HG03439 (cell line): ENCODE results near the gene NRP1.

Experiments
- ATAC-seq: cut with Tn5 transposase; IDR thresholded peaks from one replicate; pipeline ENCODE4 v1.9.1; 2021; ENCODE audit warnings: mild to moderate bottlenecking, moderate library complexity; ENCODE audit not compliant: unreplicated experiment

The NRP1 gene

DNA sequence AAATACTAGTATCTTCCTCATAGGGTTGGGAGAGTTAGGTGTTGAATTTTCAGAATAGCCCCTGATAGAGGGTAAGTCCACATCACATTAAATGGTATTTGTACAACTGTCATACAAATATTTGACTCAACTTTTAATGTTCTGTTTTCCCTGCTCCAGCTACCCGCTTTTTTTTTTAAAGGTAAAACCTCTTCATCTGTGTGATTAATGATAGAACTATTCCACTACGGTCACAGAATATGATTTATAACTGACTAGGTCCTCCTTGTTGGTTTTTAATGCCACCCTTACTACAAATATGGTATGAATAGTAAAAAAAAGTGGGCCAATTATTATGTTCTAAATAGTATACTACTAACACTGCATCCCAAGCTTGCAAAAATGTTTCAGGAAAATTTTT, 15.6 kb upstream of the NRP1 start:
- ATAC-seq, result no peak

DNA sequence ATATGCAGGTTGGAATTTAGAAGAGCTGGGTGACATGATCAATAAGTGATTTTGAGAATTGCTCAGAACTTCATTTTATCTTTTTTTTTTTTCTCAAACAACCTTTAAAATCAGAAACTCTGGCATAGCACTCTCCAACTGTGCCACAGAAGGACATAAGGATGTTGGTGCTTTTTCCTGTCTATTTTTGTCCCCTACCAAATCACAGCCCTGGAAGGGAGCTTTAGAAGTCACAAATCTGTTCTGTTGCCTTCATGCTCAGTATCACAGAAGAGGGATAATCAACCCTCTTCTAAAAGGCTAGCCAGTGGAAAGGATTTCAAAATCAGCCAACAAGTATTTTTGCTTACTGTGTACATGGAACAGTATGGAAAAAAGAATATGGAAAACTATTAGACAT, 14.8 kb upstream of the NRP1 start:
- no peak for ATAC-seq

DNA sequence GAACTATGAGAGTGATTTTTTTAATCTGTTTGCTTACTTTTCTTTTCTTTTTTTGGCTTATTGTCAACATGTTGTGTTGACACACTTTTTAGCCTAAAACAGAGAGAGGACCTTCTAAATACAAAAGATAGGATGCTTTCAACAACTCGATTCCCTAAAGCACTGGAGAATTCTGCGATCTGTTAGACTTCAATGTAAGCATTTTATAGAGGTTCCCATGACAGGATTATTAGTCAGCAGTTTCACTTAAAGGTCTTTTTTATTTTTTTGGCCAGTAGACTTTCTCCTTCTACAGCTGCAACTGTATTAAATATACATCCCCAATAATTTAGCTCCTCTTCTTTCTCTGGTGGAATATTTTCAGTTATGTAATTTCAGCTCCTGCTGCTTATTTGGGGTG, 12.7 kb upstream of the NRP1 start:
- ATAC-seq, result no peak

DNA sequence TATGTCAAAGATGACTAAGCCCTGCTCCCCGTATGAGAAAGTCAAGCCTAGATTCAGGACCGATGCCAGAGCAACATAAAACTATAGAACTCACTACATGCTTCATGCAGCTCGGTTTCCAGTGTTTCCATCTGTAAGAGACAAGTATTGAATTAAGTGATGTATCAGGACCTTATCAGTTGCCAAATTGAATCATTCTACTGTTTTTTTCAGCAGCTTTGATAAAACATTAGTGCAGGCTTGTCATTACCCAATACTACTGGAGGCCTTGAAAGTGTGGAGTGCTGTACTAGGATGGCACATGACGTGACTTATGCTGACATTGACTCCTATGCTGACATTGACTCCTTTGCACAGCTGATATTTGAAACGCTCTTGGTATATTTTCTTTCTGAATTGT, 10.8 kb upstream of the NRP1 start:
- no peak for ATAC-seq

DNA sequence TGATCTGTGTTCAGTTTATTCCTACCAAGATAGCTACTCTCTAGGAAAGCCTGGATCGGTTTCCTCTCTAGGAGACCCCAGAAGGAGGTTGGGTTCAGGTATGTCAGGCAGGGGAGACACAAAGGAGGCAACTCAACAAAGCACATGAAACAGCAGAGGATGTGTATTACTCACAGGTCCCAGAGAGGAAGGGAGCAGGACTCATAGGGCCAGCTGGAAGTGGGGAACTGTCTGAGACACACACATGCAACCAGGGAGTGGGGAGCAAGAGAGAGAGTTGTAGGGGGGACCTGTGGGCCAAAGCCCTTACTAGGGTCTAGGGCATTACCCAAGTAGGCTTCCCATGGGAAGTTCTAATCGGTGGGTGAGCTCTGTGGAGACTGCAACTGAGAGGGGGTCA, 10.2 kb upstream of the NRP1 start:
- ATAC-seq, result no peak

DNA sequence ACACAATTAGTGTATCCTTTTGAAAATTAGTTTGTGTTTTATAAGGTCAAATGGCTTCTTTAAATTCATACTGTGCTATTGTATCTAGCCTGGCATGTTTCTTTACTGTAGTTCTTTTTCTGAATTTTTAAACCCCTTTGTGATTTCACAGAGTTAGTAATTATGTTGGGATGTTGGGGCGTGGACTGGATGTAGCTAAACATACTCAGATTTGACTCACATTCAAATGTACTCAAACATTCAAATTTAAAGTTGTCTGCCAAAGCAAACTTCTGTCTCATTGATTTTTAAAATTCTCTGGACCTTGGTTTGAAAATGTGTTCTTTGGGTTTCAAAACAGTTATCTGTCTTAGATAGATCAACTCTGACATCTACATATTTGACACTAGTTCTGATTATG, 7.2 kb upstream of the NRP1 start:
- no peak for ATAC-seq

DNA sequence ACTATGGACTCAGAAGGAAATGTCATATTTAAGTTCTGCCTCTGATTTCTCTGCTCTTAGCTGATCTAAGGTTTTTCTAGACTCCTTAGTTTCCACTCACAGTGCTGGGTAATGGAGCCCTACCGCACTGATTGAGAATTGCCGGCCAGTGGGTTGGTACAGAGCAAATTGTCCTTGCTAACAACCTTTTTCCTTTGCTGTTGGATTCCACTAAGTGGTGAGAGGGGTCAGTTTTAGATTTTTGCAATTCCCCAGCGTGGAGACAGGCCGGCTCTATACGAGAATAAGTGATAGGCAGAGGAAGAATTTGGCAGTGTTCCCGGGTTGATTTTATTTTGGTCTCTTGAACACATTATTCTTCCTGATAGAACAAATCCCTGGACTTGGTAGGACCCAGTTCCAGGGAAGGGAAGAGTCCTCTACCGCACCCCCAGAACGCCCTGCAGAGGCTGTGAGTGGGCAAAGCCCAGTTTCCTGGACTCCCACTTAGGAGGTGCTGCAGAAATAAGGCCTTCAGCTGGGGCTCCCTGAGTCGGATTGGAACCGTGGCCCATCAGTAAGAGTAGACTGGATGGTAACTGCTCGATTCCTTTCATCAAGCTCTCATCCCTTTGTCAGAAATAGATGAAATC, 3.0 kb upstream of the NRP1 start:
- no peak for ATAC-seq

DNA sequence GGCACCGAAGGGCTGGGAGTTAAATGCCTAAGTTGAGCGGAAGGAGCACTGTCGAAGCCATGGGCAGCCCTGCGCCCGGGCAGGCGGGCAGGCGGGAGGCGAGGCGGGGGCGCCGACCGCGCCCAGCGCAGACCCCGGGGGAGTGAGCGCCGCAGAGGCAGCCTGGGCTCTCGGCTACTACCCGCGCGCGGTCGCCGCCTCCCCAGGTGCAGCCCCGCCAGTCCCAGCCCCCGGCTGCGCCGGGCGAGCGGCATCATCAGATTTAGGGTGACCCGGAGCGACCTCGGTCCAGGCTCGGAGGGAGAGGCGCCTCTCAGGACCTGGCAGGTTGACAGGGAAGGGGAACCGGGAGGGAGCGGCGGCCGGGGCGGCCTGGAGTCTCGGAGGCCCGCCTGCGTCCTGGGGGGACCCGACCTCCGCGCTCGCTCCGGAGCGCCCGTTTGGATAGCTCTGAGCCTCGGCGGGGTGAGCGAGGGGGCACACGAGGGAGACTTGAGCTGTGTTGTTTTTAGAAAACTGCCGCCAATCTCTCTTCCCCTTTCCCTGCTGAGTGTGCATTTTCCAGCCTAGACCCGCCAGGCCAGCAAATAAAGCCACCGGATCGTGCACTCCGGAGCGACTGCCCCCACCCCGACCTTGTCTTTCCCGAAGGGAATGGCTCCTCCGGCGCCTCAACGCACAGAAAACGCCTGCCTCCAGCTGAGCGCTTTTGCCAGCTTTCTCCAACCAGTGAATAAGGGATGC, 2.3 kb upstream of the NRP1 start:
- ATAC-seq, result no peak

DNA sequence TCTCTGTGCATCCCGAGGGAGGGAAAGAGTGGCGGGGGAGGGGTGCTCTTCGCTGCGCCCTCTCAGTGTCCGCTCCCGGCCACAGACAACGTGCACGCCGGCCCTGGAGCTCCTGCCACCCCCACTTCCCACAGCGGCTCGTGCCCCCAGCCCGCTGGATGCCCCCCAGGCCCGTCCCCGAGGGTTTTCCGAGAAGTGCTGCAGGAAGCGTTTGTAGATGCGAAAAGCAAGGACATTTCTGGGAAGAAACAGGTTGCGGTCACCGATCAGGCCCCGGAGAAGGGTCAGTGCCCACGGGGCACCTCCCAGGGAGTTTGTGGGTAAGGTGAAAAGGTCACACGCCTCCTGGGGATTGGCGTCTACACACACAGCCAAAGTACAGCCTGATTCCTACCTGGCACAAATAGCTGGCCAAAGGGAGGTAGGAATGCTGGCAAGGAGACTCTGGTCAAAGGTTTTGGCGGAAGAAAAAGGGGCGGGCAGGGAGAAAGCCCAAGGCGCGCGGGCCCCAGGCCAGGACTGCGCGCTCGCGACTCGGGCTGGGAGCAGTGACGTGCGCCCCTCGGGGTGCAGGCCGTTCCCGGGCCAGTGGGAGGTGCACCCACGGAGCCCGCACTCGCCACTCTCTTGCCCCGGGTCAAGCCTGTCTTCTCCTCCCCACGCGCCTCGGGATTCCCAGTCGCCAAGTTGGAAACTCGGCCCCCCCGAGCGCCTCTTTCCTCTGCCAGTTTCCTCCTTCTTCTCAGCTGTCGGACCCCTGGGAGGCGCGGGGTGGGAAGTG, 1.5 kb upstream of the NRP1 start:
- ATAC-seq, result no peak

DNA sequence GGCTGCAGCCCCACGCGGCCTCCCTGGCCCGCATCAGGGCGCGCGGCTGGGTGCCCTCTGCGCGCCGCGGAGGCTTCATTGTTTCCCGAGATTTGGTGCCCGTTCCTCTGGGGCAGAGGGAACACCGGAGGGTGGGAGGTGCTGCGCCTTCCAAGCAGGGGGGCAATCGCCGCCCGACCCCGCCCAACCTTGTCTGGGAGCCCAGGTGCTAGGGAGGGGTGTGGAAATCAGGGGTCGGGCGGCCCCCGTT, 1.0 kb upstream of the NRP1 start:
- no peak for ATAC-seq

DNA sequence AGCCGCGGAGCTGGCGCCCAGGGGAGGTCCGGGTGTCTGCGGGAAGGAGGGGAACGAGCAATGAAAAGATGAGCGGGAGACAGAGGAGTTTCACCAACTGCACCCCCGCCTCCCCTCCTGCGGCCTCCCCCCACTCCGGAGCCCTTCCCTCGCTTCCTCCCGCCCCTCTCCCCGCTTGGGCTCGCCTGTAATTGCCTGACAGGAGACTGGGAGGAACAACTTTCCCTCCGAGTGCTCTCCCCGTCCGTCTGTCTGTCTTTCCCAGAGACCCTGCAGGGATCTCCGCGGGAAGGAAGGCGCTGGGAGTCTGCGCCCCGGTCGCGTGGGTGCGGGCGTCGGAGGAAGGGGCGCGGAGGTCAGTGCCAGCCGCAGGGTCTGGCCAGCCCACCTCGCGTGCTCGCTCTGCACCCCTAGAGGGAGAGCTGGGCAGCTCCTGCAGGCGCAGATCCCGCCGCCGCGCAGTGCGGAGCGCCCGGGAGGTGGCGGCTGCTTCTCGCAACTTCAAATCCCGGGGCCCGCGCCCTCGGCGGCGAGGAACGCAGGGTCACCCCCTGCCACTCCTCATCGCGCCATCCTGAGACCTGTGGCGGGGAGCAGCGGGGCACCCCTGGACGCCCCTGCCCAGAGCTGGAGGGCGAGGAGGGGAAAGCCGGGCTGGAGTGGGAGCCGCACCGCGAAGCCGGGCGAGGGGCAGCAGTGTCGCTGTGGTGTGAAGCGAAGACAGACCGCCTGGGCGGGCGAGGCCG, 511 bp upstream of the NRP1 start:
- ATAC-seq, result no peak

DNA sequence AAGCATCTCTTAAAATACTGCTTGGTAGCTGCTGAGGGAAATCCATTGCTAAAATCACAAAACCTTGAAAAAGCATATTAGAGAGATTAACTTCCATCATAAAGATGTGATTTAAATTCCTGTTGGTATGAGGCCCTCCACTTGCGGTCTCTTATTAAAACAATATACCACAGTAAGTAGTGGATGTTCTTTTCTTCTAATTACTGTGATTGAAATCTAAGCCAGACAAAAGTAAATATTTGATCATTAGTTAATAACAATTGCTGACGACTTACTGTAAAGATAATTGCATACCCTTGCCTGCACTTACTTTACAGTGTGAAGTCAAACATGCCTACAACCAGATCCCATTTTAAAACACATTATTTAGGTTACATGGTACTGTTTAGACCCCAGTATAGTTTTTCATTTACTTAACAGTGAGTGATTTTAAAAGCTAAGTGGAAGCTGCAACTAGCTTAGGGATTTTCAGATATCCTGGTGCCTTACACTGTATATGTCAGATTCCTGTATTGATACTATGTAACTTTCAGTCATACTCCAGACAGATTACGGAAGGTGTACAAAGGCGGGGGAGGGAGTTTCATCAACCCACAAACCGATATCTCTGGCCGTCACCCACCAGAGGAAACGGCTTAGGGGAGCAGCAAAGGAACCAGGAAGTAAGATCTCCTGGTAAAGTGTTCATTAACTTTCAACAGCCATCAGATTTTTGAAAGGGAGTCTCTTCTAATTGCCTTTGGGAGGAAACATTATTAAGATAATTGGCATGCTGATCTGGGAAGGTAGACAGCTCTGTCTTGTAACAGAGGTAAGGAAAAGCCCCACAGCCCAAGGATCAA, 986 bp downstream of the NRP1 start:
- ATAC-seq, result no peak

DNA sequence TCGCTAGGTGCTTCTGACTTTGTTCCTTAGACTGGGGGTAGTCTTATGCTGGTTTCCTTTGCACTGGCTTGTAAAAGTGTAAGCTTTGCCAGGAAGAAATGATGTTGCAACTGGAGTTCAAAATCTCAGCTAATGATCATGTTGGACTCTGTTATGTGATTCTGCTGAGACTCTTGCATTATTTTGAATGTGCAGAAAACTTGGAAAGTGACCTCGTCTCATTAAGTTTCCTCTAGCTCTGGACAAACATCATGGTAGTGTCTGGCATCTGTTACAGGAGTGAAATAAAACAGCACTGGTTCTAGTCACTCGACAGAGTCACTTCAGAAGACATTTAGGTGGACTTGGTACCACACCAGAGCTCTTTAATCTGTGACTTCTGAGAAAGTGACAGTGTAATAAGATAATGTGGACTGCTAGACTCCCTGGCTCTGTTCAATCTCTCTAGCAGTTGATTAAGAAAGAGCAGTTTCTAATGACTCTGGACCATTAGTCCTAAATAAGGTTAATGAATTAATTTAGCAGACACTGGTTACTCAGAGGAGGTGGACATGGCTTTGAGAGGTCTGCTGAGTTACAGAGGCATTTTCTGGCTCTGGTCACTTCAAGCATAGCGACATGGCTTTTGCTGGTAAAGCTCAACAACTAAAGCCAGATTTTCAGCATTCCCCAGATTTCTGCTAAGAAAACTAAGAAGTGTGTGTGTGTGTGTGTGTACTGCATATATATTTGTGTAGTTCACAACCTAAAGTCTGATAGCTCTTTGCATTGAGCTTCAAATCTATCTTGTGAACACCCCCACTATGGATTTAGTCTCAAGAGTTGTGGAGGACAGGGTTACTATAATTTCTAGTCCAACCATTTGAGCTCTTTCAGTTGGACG, 2.0 kb downstream of the NRP1 start:
- ATAC-seq, result no peak

DNA sequence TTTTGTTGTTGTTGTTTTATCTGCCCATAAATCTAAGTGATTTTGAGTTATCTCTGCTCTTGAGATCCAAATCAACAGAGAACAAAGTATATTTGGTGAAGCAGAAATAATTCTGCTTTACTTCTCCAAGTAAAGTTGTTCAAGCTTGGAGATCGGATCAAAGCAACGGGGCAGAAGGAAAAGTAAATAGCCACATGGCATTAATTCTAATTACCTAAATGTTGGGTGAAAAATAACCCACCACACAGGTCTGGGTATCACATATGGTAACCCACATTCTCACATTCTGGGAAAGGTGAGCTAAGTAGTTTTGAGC, 3.1 kb downstream of the NRP1 start:
- ATAC-seq, result no peak

DNA sequence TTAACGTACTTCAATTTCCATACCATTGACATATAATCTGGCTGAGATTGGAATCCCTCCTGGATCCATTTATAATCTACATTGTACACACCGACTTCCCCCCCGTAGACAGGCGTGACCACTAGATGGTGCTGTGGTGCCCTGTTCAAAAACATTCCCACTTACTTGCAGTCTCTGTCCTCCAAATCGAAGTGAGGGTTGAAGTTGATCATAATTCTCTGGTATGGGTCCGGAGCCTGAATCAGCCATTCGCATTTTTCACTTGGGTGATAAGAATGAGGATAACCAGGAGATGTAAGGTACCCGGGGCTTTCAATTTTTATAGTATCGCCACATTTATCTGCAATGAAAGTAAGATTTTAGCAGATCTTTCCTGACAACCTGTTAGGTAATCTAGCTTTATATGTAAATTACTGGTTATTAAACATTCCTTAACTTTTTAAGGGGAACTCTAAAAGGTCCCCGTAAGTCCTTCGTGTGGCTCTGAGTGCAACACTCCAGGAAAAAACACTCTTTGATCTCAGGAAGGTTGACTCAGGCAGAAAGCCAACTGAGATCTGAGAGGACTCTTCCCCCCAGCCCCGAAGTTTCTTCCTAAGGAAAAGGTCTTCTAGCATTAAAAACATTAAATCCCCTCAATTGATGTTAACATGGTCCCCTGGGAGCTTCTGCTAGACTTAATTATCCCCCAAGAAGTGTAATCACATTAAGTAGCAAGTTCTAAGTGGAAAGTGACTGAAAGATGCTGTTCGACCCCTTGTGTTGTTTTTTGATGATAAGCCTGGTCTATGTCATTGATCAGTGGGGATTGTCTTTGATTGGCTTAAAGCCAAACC, 3.7 kb downstream of the NRP1 start:
- peak; percentile 75 for ATAC-seq

DNA sequence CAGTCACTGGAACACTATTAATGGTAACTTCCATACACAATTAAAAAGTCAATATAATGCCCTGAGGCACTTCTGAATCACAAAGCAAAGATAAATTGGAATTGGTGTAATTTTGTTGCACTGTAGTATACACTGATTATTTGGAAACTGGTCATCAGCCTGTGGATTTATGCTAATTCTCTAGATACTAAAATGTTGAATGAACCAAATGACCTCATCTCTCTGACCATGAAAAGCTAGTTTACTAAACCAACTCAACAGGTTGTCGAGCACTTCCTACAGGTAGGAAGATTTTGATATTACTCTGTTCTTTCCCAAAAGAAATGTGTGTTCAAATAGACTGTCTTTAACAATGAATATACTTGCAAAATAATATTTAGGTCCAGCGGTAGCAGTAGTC, 5.3 kb downstream of the NRP1 start:
- ATAC-seq, result no peak

DNA sequence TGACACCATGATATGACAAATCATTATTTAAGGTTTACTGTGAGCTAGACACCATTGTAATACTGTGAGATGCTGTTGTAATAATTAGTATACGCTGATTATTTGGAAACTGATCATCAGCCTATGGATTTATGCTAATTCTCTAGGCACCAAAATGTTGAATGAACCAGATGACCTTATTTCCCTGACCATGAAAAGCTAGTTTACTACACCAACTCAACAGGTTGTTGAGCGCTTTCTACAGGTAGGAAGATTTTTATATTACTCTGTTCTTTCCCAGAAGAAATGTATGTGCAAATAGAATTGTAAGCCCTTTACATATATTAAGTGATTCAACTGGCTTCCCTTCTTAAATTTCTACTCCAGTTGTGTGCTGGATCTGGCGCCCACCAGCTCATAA, 6.2 kb downstream of the NRP1 start:
- no peak for ATAC-seq

DNA sequence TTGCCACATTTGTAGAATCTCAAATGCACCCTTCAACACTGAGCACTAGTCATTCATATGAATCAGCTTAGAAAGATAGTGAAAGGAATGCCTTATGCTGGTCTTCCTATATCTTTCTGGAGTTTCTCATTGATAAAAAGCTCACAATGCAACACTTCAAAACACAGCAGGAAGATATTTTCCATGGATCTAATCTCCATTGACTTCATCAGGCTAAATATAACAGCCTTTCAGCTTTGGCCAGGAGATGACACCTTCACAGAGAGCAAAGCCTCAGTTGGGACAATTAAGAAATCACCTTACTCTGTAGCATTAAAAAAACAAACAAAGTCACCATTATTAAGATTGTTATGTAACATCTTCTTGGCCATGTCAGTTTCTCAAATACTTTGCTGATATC, 6.7 kb downstream of the NRP1 start:
- ATAC-seq, result no peak

DNA sequence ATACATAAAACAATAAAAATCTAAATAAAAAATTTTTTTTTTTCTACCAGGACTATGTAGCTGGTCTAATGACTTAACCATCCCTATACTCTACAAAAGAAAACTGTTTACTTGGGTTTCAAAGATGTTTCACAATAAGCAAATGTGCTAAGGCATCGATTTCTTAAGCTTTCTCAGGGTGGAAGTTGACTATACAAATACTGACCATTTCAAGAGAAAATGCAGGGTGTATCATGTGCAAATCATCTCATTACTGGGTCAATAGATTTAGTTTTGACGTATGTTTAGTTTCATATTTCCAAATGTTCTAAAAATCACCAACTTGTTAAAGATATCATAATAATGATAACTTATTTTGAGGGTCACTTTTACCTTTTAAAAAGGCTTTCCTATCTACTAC, 7.5 kb downstream of the NRP1 start:
- ATAC-seq, result no peak
